Fibroblast of mammary gland (primary cell): ENCODE data around the gene SLC8A1.

Experiments
- DNase-seq: peaks from one replicate; pipeline ENCODE4 v3.0.0-alpha.2; 2010; ENCODE audit warnings: low read depth
- H3K4me3 ChIP-seq: 2 replicates; pipeline ENCODE4 v1.5.1; 2011; ENCODE audit warnings: low read depth, mild to moderate bottlenecking, low read length, moderate library complexity; ENCODE audit not compliant: control insufficient read depth
- TF ChIP-seq, protein P1 (sequence below): conservative IDR thresholded peaks from 2 replicates; pipeline ENCODE4 v1.5.1; 2011; ENCODE audit warnings: low read depth, low read length, inconsistent platforms; ENCODE audit not compliant: control insufficient read depth, insufficient read depth

SLC8A1 gene

DNA sequence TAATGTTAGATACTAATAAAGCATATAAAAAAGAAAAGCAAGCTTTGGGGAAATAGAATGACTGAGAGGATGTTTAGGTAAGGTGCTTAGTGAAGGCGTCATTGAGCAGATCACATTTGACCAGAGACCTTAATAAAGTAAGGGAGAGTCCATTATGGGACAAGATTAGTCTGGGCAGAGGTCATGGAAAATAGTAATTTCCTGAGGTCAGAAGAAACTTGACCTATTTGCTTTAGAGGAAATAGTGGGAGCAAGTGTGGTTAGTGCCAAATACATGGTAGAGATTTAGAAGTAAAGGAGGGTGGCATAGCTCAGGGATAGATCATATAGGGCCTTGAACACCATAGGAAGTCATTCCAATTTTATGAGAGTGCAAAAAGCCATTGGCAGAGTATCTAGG lies 24.5 kb upstream of the SLC8A1 start:
- TF ChIP-seq, protein P1, sequence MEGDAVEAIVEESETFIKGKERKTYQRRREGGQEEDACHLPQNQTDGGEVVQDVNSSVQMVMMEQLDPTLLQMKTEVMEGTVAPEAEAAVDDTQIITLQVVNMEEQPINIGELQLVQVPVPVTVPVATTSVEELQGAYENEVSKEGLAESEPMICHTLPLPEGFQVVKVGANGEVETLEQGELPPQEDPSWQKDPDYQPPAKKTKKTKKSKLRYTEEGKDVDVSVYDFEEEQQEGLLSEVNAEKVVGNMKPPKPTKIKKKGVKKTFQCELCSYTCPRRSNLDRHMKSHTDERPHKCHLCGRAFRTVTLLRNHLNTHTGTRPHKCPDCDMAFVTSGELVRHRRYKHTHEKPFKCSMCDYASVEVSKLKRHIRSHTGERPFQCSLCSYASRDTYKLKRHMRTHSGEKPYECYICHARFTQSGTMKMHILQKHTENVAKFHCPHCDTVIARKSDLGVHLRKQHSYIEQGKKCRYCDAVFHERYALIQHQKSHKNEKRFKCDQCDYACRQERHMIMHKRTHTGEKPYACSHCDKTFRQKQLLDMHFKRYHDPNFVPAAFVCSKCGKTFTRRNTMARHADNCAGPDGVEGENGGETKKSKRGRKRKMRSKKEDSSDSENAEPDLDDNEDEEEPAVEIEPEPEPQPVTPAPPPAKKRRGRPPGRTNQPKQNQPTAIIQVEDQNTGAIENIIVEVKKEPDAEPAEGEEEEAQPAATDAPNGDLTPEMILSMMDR = no peak
- no peak overlapping the region for H3K4me3 ChIP-seq
- no peak for DNase-seq

- DNase-seq = no peak
- no peak overlapping the region for H3K4me3 ChIP-seq
- TF ChIP-seq, protein P1 = no peak
Observed at GRCh38 chr2:40474306-40474705, 22.4 kb upstream of the SLC8A1 start.

DNA sequence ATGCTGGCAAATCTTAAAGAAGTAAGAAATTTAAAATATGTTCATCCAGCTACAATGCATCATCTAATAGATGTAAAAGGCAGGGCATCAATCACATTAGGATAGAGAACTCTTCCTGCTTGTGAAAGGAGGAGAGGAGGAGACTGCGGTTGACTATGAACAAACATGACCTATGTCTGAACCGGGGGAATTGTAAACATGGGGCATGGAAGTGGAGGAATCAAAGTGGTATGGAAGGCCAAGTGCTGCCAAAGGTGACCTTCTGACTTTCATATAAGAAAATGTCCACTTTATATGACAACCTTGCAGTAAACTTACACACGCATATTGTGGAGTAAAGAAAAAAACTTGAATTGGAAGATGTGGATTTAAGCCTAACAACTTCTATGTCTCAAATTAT lies 20.0 kb upstream of the SLC8A1 start:
- H3K4me3 ChIP-seq = no peak overlapping the region

DNA sequence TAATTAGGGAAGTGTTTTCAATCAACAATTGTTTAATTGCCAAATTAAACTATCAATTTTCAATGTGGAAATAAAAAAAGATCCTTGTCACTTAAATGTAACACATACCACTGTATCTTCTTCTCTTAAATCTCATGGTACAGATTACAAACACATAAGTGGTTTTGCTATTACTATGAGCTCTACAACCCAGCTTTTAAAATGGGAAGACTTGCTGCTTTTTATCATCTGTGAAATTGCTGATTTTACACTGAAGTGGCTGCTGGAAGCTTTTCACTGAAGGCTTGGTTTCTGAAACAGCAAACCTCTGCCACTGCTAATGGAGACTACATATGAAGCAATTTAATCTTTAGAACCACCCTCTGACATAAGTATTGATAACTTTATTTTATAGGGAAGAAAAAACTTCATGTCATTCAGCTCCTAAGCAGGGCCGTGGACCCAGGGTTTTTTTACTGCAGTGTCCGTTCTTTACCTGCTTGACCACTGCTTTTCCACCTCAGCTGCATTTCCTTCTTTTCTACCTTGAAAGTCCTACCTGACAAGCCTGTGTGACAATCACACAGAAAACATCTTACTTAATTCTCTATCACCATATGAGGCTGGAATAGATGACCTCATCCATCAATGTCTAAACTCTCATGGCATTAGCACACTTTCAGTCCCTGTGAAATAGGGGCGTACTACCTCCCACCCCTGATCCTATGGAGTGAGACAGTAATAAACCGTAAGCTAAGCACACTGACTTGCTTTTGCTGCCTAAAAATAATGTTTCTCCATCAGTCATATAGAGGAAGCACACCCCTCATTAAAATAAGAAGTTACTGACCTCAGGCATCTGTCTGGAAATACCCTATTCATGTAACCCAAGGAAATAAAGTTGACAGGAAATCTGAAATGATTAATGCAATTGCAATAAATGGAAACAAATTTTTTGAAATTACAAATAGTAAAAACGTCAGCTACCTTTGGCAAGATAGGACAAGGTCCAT lies 19.2 kb upstream of the SLC8A1 start:
- no peak for DNase-seq
- TF ChIP-seq, protein P1 = no peak
- no peak overlapping the region for H3K4me3 ChIP-seq

More for the DNA sequence above, 20.0 kb upstream of the SLC8A1 start:
- DNase-seq = no peak
- TF ChIP-seq, protein P1 = no peak

DNA sequence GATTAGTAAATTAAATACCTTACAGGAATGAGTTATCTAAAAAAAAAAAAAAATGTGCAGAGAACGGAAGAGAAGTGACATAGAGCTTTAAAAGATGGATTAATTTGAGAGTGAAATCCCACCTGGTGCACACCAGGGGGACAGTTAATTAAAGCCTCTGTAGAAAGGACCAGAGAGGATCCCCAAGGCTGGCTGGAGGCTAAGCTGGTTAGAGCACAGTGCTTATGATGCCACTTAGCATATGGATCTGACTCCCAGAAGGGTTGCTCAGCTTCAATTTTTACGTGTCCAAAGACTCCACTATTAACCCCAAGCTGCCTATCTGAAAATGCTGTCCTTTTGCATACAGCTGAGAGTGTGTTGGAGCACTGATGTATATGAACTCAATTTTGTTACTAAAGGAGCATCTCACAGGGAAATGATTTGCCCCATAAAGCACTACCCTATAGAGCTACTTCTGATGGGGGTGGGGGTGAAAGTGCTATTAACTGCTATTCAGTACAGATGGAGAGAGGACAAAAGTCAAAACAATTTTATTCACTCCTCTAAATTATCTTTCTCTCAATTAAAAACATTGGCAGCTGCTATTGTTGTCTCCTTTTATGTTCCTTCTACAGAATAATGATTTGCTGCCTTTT lies 15.2 kb upstream of the SLC8A1 start:
- no peak for DNase-seq
- TF ChIP-seq, protein P1 = no peak
- H3K4me3 ChIP-seq = no peak overlapping the region

- no peak overlapping the region for H3K4me3 ChIP-seq
- DNase-seq = no peak
- TF ChIP-seq, protein P1 = no peak
Observed at GRCh38 chr2:40466332-40466906, 14.5 kb upstream of the SLC8A1 start.
